ENCODE measurements around the gene WHRN.

WHRN gene

DNA sequence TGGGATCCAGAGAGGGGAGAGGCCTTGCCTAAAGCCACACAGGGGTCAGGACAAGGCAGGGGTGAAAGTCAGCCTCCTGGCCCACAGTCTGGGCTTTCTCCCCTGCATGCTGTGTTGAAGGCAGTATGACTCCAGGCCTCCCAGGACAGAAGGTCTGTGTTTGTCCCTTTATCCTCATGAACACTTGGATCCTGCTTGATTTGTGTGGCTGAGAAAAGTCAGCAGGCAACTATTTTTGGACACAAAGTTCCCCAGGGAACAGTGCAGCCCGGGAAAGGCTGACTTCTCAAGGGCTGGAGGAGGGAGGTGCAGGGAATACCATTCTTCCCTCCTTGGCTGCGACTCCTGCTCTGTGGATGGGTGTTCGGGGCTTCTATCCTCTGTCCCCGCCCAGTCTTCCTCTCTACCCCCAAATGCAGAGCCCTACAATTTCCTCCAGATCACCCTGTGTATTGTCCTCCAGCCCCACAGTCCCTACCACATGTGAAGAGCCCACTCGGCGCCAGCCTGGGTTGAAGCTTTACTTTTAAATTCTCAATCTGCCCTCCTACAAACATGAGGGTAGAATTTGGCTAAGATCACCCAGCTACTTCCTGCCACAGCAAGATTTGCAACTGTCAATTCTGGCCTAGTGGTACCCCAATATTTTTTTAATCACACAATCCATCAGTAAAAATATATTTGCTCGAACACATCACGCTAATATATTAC is 121.6 kb downstream of the WHRN start:
- no peak for DNase-seq (ENCODE audit: low read depth in 2 of 2)

DNA sequence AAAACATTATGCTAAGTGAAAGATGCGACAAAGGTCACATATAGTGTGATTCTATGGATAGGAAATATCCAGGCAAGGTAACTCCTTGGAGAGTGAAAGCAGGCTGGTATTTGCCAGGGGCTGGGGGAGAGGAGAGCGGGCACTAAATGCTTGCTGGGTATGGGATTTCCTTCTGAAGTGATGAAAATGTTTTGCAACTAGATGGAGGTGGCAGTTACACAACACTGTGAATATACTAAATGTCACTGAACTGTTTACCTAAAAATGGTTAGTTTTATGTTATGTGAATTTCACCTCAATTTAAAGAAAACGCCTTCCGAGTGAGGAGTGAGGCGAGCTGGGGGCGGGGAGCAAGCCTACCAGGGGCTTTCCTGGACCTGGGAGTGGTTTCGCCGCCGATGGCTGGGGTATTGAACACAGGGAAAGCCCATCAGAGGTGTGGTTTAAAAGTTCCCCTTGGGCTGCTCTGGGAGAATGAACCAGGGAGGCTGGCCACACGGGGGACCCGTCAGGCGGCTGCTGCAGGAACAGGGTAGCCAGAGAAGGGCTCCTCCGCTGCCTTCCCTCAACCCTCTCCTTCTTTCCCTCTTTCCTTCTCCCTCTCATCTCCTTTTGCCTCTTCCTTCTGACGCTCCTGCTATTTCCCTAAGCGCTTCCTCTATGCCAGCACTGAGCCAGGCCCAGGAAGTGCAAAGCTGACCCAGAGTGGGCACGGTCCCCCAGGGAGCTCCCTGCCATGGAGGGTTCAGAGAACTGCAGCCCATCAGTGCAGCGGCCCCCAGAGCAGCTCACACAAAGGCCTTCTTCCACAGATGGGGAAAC is 122.4 kb downstream of the WHRN start:
- DNase-seq (ENCODE audit: low read depth in 2 of 2): peak in 1 of 2 donors; percentile 48

DNA sequence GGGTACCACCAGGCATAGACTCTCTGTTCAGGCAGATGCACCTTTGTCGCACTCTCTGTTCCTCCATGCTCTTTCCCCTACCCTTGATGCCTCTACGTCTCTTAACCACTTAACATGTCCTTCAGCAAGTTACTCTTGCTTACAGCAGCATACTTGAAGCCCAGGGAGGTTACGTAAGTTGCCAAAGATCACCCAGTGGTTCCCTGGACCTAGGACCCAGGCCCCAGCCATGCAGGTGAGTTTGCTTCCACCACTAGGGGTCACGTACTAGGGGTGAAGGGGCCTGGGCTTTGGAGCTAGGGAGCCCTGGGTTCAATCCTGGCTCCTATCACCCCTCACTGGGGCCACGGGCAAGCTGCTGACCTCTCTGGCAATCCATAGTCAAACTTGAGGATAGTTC is 126.4 kb downstream of the WHRN start:
- DNase-seq (ENCODE audit: low read depth in 2 of 2): no peak

DNA sequence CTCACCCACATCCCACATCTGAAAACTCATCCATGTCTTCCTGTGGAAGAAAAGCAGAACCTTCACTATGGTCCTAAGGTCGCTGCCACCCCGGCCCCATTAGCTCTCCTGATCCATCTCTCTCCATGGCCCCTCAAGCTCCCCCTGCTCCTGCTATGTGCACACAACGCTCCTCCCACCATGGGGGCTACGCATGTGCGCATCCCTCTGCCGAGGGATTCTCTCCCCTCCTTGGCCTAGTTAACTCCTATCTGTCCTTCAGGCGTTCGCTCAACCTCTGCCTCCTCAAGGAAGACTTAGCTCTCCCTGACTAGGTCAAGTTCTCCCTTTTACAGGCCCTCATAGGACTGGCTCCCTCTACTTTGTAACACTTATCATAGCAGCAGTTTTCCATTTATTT is 127.3 kb downstream of the WHRN start:
- DNase-seq (ENCODE audit: low read depth in 2 of 2): no peak

DNA sequence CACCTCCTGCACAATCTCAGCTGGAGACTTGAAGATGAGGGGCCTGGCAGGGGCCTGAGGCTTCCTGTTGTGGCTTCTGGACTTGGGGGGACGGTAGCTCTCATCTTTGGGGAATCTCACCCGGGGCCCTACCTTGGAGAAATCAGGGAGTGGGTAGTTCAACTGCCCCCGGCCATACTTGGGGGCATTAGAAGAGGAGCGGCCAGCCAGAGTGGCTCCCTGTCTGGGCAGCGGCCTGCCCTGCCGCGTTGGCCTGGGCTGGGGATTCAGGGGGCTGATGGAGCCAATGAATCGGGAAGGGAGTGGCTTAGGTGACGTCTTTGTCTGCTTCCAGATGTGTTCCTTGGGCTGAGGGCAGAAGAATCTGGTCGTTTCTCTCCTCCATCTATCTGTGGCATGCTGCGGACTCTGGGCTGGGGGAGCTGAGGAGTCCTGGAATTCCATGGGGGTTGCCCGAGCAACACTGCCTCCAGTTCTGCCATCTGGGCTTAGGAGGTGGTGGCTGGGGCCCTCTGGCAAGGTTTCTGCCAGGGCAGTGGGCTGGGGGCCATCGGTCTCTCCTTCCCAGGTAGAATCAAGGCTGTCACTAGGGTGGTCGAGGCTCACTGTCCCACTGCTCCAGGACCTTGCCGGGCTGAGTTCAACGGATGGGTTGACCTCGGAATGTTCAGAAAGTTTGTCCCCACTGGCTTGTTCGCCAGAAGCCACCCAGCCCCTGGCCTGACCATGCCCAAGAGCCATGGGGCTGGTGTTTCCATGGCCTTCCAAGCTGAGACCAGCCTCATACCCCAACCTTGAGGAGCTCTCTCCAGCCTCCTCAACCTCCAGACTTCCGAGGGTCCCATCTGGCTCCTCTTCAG is 128.5 kb downstream of the WHRN start:
- DNase-seq (ENCODE audit: low read depth in 2 of 2): no peak

DNA sequence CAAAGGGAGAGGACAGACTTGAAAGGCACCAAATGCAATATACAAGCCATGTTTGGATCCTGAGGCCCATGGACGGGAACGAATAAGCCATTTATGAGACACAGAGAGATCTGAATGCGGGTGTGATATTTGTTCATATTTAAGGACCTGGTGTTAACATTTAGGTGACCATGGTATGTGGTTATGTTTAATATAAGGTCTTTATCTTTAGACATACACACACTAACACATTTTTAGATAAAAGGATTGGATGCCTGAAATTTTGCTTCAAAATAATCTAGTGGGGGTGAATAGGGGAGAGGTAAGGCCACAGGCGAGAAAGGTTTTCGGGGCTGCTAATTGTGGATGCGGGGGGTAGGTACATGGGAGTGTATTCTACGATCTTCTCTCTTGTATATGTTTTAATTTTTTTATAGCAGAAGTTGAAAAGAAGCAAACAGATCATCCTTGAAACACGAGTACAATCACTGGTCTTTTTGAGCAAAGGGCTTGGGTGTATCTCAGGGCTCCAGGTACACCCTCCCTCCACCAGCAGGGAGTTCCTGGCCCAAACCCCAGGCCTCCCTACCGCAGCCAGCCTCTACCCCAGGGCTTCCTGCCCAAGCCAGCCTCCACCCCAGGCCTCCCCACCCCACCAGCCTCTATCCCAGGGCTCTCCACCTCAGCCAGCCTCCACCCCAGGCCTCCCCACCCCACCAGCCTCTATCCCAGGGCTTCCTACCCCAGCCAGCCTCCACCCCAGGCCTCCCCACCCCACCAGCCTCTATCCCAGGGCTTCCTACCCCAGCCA is 129.7 kb downstream of the WHRN start:
- no peak for DNase-seq (ENCODE audit: low read depth in 2 of 2)

DNA sequence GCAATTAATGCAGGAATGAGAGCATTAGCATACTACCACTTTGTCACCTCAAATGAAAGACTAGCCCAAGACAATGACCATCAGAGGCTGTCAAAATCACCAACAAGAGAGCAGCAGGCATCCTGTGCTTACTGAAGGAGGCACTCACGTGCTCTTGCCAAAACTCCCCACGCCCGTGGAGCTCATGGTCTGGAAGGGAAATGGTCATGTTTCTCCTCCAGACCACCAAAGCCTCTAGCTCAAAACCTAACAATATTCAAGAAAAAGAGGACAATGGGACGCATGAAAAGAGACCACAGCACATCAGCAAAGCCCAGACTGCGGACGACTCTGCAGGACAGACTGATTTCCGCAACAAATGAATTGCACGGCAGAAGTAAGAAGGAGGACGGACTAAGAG is 130.3 kb downstream of the WHRN start:
- no peak for DNase-seq (ENCODE audit: low read depth in 2 of 2)

DNA sequence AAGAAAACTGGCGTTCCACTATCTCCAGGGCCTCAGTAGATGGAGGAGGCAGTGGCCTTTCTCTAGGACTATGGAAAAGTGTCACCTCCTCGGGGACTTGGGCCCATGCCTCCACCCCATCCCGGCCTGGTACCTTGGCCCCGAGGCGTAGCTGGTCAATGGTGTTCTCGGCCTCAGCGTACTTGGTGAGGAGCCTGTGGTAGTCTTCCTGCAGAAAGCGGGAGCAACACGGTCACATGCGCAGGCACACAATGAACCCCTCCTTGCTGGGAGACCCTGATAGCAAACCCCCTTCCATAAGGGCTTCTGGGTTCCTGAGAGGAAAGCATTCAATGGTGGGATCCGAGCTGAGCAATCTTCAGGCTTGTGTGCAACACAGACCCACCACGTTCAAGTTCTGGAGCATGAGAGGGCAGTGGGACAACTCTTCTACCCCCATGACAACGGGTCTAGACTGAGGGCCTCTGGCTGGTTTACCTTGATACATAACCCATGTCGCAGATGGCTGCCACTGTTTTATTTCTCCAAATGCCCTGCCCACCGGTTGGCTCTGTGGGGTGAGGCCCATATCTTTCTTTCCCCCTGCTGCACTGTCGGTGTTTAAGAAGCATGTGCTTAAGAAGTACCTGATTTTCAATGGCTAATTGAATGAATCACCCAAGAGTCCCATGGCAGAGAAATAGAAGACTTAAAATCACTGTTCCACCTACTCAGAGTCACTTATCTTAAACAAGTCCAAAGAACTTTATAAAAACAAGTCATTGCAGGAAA is 131.1 kb downstream of the WHRN start:
- no peak for DNase-seq (ENCODE audit: low read depth in 2 of 2)

DNA sequence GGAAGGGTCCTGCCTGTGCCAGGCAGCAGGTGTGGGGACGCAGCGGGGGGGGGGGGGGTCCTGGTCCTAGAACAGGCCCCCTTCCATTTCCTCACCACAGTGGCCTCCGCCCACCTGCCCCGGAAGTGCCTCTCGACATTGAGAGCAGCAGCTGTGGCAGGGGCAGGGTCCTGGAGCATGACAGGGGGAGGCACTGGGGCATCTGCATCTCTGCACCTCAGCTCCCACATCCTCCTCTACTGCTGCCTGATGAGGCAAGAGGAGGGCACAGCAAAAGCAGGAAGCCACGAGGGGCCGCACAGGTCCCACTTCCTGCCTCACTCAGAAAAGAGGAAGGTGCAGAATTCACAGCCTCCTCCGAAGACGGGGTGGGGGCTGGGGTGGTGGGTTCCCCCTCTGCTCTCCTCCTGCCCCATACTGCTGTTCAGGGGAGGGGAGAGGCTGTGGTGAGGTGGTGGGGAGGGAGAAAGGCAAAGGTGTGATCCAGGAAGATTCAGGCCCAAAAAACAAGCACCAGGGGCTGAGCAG is 132.3 kb downstream of the WHRN start:
- peak; percentile 59 to 66 for DNase-seq (ENCODE audit: low read depth in 2 of 2)

DNA sequence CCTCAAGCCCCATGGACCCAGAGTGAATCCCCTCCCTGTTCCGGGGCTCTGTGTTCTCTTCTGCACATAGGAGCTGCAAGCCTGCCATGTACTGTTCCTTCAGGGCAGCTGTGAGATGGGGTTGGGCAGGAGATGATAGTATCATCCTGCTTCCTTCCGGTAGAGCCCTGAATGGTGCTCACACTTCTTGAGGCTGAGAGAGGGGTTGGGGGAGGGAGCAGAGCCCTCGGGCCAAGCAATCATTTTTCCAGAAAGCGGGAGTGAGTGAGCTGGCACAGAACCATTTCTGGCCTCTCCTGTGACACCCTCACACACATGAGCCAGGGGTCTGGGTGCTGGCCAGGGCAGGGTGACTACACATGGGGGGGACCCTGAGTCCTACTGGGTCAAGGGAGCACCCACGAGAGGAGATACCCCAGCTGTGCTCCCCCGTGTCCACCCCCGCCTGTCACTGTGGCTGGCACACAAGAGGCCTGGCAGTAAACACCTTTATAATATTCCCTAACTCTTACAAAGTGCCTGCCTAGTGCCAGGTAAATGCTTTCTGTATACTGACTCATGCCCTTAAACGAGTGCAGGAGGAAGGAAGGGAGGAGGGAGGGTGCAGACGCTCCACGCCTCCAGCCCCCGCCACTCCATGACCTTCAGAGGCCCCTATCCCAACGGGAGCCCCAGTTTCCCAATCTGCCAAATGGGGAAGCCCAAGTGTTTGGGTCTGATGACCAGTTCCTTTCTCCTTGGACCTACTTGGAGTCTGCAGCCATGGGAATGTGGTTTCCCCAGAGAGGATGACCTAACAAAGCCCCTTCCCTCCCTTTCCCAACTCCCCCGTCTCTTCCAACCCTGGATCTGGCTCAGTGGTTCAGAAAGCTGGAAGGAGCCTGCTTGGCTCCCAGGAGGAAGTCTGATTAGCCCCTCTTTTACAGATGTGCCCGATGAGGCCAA is 133.0 kb downstream of the WHRN start:
- no peak for DNase-seq (ENCODE audit: low read depth in 2 of 2)

DNA sequence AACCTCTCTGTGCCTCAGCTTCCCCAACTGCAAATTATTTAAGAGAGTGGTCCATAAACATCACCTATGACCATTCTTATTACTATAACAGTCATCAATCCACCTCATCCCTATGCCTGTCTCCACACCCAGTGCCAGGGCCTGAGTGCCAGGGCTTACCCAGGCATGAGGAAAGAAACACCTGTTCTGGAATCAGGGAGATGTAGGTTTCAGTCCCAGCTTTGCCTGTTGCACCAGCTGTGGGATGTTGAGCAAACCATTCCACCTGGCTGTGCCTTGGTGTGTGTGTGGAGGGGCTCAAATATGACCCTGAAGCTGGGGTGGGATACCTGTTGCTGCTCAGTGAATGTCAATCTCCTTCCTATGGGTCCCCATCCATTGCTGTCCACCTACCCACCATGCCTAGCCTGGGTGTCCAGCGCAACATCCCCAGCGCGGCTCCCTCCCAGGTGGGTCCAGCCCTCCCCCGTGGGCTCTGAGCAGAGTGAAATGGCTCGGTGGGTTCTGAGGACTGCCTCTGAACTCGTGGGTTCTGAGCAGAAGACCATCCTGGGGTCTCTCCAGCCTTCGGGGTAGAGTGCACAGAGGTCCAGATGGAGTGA is 133.8 kb downstream of the WHRN start:
- DNase-seq (ENCODE audit: low read depth in 2 of 2): no peak

DNA sequence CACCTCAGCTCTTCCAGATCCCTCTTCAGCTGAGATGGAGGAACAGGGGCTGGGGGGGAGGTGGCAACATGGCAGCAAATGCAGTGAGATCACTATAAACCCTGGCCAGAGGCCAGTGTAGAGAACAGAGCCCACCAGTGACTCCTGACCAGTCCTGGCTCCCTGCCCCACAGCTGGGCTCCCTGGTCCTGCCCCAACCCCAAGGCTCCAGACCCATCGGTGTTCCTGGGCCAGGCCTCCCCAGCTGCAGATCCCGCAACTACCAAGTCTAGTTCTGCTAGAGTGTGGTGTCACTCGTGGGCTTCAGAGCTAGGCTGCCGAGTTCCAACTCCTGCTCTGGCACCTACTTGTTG is 134.3 kb downstream of the WHRN start:
- DNase-seq (ENCODE audit: low read depth in 2 of 2): no peak

DNA sequence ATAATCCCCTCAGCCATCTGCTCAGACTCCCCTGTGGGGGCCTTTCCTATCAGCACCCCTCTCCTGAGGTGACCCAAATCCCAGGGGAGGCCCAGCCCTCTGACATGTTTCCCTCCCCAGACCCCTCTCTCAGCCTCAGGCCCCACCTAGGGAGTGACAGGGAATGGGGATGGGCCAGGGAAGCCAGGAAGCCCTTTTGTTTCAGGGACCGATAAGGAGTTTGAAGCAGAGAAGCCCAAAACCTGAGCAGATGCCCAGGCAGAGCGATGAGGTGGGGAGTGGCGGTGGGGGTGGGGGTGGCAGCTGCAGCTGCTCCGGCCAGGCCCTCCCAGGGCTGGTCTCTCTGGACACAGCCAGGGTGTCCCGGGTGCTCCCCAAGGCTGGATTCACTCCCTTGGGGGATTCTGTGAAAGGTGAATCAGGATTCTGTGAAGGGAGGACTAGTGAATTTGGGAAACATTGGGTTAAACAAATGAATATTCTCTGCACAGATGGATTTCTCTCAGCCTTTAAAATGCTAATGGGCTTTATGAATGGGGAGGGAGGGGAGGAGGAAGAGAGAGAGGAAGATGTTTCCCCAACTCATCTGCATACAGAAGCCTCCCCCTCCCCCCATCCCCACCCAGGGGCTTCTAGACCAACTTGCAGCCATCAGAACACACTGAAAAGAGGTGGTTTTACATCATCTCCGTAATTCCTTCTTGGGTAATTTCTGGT is 134.9 kb downstream of the WHRN start:
- DNase-seq (ENCODE audit: low read depth in 2 of 2): no peak

DNA sequence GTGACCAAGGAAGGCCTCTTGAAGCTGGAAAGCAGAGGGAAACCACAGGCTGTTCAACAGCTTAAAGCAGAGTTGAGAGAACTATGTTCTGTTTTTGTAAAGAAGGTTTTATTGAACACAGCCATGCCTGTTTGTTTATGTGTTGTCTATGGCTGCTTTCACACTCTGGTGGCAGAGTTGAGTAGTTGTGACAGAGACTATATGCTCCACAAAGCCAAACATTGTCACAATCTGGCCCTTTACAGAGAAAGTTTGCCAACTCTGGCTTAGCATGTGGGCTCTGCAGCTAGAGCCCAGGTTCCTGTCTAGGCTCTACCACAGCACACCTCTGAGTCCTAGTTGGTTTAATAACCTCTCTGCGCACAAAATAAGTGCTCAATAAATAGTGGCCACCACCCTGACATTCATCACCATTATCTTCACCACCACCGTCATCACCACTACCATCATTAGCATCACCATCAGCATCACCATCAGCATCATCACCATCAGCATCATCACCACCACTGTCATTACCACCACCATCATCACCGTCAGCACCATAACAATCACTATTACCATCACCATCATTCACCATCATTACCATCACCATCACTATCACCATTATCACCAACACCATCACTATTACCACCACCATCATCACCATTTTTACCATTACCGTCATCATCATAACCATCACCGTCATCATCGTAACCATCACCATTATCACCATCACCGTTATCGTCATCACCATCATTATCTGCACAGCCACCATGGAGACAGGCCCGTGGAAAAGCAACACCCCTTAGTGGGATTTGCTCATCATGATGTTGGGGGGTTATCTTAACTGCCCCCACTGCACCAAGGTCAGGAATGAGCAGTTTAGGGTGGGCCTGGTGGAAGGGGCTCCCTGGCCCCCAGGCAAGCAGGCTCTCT is 135.8 kb downstream of the WHRN start:
- DNase-seq (ENCODE audit: low read depth in 2 of 2): no peak

DNA sequence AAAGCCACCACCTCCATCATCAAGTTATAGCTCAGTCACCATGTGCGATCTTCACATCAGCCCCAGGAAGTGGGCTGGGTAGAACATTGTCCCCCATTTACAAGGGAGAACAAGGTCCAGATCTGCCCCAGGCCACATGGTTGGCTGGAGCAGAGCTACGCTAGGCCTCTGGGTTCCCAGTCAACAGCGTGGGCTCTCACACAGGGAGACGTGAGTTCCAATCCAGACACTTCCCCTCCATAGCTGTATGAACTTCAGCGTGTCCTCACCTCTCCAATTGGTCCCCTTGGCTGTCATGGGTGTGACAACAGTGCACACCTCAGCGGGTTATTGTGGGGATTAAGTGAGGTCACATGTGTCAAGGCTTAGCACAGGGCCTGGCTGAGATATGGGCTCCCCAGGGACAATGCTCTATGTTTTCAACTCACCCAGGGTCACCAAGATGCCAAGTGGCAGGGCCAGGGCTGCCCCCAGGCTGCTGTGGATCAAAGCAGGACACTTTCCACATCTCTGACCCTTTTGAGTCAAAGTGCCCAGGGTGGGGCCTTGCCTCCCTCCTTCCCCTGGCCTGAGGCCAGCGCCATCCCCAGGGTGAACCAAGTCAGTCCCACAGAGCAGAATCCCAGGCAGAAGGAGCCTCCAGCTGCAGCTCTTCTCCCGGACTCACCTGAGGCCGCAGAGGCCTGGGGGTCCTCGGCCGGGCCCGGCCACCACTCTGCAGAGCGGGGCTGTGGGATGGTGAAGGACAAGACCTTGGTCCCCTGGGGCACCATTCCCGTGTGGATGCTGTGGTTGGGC is 137.3 kb downstream of the WHRN start:
- DNase-seq (ENCODE audit: low read depth in 2 of 2): no peak

DNA sequence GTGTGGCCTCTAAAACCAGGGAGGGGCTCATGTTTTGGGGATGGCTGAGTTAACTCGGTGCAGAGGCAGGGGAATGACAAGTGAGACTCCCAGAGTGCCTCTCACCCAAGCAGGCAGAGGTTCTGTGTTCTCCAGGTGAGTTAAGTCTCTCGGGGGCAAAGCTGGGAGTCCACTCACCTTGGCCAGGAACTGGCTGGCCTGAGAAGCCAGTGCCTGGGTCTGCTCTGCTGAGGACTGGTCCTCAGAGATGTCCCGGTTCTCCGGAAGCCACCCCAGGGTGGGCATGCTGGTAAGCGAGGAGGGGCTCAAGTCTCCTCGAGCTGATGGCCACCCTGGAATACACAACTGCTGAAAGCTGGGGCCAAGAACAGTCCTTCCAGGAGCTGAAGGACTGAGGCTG is 137.9 kb downstream of the WHRN start:
- DNase-seq (ENCODE audit: low read depth in 2 of 2): no peak

Data from stimulated activated CD8-positive, alpha-beta memory T cell treated with anti-CD3 and anti-CD28 coated beads, Interleukin-2, amount 100 ng/mL, for 1 hour (primary cell).